ENCODE measurements around the gene NFKBIL1.

The NFKBIL1 gene

GRCh38 chr6:31559958-31560696, 12.7 kb downstream of the NFKBIL1 start:
- peak; percentile 67 for DNase-seq (ENCODE audit: low read depth, low spot score)

- DNase-seq (ENCODE audit: low read depth, low spot score): no peak
These were observed 13.3 kb downstream of the NFKBIL1 start for GRCh38 chr6:31560697-31561058.

GRCh38 chr6:31567531-31568370, 20.3 kb downstream of the NFKBIL1 start:
- peak; percentile 70 for DNase-seq (ENCODE audit: low read depth, low spot score)

GRCh38 chr6:31568537-31568961, 21.1 kb downstream of the NFKBIL1 start:
- DNase-seq (ENCODE audit: low read depth, low spot score): no peak

DNA sequence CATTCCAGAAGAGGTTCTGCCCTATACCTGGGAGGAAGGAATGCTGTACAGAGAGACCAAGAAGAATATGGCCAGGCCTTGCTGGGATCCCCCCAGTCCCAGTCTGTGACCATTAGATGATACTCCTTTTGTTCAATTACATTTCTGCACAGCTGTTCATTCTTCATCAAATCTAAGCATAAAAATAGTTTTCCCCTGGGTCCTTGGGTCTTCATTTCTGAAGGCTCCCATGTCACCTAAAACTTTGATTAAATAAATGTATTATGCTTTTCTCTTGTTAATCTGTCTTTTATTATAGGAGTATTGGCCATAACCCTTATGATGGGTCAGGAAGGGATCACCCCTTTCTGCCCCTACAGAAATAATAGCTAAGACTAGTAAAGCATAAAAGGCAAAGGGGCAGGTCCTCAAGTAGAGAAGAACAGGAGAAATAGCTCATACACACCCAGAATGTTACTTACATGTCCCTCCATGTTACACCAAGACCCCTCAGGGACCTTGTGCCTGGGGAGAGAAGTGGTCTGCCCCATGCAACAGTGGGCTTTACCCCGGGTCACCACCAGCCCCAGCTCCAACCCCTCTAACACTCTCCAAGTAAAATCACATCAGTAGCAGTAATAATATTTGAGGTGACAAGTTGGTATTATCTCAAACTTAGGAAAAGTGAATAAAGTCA, 22.6 kb downstream of the NFKBIL1 start:
- no peak for DNase-seq (ENCODE audit: low read depth, low spot score)

GRCh38 chr6:31572041-31572911, 24.9 kb downstream of the NFKBIL1 start, which contains the start of gene LTA:
LTA (plus strand) TSS chr6:31572289; CDS start chr6:31572743, 454 bp downstream.
- DNase-seq (ENCODE audit: low read depth, low spot score): no peak

GRCh38 chr6:31573239-31574105, 26.1 kb downstream of the NFKBIL1 start:
- peak; percentile 71 for DNase-seq (ENCODE audit: low read depth, low spot score)

- DNase-seq (ENCODE audit: low read depth, low spot score): peak; percentile 50
These were observed 27.0 kb downstream of the NFKBIL1 start for GRCh38 chr6:31574106-31575061.

DNA sequence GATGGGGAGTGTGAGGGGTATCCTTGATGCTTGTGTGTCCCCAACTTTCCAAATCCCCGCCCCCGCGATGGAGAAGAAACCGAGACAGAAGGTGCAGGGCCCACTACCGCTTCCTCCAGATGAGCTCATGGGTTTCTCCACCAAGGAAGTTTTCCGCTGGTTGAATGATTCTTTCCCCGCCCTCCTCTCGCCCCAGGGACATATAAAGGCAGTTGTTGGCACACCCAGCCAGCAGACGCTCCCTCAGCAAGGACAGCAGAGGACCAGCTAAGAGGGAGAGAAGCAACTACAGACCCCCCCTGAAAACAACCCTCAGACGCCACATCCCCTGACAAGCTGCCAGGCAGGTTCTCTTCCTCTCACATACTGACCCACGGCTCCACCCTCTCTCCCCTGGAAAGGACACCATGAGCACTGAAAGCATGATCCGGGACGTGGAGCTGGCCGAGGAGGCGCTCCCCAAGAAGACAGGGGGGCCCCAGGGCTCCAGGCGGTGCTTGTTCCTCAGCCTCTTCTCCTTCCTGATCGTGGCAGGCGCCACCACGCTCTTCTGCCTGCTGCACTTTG, 28.0 kb downstream of the NFKBIL1 start, which contains the start of gene TNF:
Gene TNF (plus strand): TSS at position 231 of the 567 bp plus-strand sequence. CDS start 177 bp downstream, at position 408.
- peak; percentile 37 for DNase-seq (ENCODE audit: low read depth, low spot score)

DNA sequence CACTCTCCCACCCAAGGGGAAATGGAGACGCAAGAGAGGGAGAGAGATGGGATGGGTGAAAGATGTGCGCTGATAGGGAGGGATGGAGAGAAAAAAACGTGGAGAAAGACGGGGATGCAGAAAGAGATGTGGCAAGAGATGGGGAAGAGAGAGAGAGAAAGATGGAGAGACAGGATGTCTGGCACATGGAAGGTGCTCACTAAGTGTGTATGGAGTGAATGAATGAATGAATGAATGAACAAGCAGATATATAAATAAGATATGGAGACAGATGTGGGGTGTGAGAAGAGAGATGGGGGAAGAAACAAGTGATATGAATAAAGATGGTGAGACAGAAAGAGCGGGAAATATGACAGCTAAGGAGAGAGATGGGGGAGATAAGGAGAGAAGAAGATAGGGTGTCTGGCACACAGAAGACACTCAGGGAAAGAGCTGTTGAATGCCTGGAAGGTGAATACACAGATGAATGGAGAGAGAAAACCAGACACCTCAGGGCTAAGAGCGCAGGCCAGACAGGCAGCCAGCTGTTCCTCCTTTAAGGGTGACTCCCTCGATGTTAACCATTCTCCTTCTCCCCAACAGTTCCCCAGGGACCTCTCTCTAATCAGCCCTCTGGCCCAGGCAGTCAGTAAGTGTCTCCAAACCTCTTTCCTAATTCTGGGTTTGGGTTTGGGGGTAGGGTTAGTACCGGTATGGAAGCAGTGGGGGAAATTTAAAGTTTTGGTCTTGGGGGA, 28.7 kb downstream of the NFKBIL1 start:
- no peak for DNase-seq (ENCODE audit: low read depth, low spot score)

DNA sequence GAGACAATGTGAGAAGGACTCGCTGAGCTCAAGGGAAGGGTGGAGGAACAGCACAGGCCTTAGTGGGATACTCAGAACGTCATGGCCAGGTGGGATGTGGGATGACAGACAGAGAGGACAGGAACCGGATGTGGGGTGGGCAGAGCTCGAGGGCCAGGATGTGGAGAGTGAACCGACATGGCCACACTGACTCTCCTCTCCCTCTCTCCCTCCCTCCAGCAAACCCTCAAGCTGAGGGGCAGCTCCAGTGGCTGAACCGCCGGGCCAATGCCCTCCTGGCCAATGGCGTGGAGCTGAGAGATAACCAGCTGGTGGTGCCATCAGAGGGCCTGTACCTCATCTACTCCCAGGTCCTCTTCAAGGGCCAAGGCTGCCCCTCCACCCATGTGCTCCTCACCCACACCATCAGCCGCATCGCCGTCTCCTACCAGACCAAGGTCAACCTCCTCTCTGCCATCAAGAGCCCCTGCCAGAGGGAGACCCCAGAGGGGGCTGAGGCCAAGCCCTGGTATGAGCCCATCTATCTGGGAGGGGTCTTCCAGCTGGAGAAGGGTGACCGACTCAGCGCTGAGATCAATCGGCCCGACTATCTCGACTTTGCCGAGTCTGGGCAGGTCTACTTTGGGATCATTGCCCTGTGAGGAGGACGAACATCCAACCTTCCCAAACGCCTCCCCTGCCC, 29.6 kb downstream of the NFKBIL1 start:
- no peak for DNase-seq (ENCODE audit: low read depth, low spot score)

- no peak for DNase-seq (ENCODE audit: low read depth, low spot score)
These were observed 30.2 kb downstream of the NFKBIL1 start for GRCh38 chr6:31577579-31577966.

GRCh38 chr6:31578184-31579118, 31.0 kb downstream of the NFKBIL1 start:
- peak; percentile 96 for DNase-seq (ENCODE audit: low read depth, low spot score)

GRCh38 chr6:31579119-31579505, 31.7 kb downstream of the NFKBIL1 start:
- DNase-seq (ENCODE audit: low read depth, low spot score): no peak

DNA sequence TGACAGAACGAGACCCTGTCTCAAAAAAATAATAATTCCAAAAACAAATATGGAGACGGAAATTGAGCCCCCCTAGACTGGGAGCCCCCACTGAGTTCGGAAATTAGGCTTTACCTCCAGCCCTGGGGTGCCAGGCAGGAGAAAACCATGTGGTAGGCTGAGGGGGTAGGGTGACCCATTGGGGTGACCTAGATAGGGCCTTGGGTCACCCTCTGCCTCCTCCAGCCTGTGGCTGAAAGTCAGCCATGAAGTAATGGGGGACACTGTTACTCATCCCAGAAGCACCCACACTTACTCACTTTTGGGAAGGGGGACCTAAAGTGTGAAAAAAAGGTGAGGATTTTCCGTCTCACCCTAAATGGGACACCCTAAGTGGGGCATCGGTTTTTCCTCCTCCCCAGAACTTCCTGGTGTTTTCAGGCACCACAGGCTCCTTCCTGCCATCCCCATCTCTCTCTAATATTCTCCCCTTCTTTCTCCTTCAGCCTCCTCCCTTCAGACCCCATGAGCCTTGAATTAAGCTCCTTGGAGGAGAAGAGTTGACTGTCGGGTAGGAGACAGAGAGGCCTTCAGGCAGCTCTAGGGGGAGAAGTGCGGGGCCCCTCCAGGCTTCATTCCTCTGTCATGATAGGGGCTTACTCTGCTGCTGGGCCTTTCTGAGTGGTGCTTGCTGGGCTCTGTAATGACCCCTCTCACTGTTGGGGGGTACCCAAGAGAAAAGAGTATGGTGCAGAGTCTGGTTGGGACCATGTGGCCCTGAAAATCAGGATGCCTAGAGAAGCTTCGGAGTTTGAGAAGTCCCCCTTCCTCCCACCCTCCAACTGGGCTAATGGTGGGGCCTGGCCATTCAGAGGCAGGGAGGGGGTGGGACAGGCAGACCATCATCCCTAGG, 32.4 kb downstream of the NFKBIL1 start:
- DNase-seq (ENCODE audit: low read depth, low spot score): no peak

All from ELF-1 (cell line).